GM19468 (cell line): ENCODE results near the gene TUBGCP2.
"Not testable (repeated sequence)": the region's sequence is repeated elsewhere in the genome, so short reads cannot be mapped to it uniquely, and the experiment has no call there.

ENCODE experiments used
- ATAC-seq: cut with Tn5 transposase; IDR thresholded peaks from one replicate; pipeline ENCODE4 v1.9.1; 2021; ENCODE audit warnings: mild to moderate bottlenecking, moderate library complexity, moderate number of reproducible peaks; ENCODE audit not compliant: unreplicated experiment; ENCODE audit errors: extremely low read depth

Gene TUBGCP2

GRCh38 chr10:133235265-133235855 lies 73.3 kb downstream of the TUBGCP2 start:
- ATAC-seq, result no peak

GRCh38 chr10:133234796-133235195 lies 73.9 kb downstream of the TUBGCP2 start:
- ATAC-seq, result not testable (repeated sequence)

DNA sequence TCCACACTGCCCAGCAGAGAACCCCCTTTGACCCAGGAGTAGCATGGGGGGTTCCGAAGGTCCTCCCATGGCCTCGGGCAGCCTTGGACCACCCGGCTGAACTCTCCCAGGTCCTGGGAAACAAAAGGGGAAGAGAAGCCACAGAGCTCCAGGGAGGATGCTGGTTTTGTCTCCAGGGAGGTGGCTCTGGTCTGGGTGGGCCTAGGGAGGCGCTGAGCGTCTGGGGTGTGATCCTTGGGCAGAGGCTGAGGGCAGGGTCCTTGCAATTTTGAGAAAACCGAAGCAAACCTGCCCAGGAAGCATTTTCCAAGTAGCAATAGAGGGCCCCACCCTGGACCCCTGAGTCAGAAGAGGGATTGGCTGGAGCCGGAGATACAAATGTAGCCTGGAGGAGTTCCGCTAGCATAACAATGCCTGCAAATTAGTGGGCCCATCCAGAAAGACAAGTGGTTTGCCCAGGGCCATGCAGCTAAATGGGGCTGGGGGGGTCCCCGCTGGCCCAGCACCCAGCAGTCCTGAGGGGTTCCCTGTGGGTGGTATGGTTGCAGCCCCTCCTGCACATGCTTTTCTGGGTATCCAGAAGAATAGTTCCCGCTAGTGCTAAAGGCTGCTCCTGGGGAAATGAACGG lies 76.6 kb downstream of the TUBGCP2 start:
- ATAC-seq, result no peak

- ATAC-seq, result no peak
Observed at GRCh38 chr10:133231244-133231945, 77.3 kb downstream of the TUBGCP2 start.

- no peak for ATAC-seq
Observed at GRCh38 chr10:133230387-133231195, 78.1 kb downstream of the TUBGCP2 start.

- ATAC-seq, result no peak
Observed at GRCh38 chr10:133230044-133230361, 78.7 kb downstream of the TUBGCP2 start, which contains the start of gene UTF1. UTF1 (plus strand) TSS chr10:133230217; CDS start chr10:133230289, 72 bp downstream.

GRCh38 chr10:133229265-133230043 lies 79.2 kb downstream of the TUBGCP2 start:
- ATAC-seq, result no peak
